Stimulated activated CD4-positive, alpha-beta T cell treated with anti-CD3 and anti-CD28 coated beads, Interleukin-15, amount 100 ng/mL, for 24 hours (primary cell): ENCODE data around the gene RBM33.

Experiments
- DNase-seq: peaks from one replicate; pipeline ENCODE4 v3.0.0-alpha.2; 2020

RBM33 gene

DNA sequence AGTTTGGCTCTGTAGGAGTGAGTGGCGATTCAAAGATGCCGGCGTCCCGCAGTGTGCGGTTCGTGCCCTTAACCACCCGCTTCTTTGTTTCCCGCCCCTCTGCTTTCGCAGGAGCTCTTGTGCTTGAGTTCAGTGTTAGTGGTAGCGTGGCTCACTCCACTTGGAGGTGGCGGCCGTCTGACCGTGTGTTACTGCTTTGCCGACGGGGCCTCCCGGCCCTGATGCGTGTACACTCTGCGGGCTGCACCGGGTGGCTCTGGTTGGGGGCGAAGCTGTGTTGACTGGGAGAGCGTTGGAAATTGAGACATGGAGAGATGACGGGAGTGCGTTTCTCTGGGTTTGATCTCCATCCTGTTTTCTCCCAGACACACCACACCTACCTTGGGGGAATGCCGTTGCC is 136.4 kb downstream of the RBM33 start:
- DNase-seq: no peak

DNA sequence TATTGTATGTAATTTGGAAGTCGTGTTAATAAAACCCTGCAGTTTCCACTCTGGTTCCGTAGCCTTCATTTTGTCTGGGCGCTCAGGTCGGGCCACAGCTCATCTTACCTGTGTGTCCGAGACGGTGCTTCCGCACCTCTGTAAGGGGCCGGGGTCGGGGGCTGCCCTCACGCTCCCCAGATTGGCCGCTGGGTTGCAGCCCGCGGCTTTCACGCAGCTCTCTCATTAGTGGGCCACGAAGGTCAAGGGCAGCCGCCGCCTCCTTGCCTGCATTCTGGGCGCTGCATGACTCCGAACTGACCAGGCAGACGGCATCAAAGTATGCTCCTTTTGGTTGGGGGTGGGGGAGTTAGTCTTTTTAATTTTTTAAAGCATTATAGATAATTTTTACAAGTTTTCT is 137.0 kb downstream of the RBM33 start:
- DNase-seq: no peak

DNA sequence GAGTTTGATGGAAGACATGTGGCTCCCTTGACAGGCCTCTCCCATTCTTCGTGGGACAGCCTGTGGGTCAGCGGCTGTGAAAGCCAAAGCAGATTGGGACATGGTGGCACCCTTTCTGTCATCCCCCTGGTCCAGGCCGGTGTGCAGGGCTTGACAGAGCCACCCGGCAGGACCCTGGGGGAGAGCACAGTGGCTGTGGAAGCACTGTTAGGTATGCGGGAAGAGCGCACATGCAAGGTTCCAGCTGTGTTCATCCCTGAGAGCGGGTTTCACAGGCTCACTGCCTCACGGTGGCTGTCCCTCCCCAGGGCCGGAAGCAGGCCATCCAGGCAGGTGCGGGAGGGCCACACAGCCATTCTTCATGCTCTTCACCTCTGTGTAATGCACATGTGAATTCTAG is 138.0 kb downstream of the RBM33 start:
- DNase-seq: no peak

DNA sequence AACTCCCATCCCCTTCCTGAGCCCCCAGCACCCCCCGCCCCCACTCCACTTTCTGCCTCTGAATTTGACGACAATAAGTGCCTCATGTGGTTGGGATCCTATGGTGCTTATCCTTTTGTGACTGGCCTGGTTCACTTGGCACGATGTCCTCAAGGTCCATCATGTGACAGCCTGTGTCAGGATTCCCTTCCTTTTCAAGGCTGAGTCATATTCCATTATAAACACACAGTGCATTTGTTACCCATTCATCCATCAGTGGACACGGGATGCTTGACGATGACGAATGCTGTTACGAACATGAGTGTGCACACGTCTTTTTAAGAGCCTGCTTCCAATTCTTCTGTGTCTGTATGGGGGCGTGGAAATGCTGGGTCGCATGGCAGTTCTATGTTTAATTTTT is 141.1 kb downstream of the RBM33 start:
- DNase-seq: no peak

DNA sequence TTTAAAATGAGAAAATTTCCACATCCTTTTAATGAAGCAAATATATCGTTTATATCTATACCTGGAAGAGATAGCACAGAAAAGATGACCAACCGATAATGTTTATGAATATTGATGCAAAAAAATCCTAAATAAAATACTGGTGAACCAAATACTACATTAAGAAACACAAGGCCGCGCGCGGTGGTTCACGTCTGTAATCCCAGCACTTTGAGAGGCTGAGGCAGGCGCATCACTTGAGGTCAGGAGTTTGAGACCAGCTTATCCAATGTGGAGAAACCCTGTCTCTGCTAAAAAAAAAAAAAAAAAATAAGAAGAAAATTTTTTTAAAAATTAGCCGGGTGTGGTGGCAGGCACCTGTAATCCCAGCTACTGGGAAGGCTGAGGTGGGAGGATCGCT is 142.0 kb downstream of the RBM33 start:
- DNase-seq: no peak

DNA sequence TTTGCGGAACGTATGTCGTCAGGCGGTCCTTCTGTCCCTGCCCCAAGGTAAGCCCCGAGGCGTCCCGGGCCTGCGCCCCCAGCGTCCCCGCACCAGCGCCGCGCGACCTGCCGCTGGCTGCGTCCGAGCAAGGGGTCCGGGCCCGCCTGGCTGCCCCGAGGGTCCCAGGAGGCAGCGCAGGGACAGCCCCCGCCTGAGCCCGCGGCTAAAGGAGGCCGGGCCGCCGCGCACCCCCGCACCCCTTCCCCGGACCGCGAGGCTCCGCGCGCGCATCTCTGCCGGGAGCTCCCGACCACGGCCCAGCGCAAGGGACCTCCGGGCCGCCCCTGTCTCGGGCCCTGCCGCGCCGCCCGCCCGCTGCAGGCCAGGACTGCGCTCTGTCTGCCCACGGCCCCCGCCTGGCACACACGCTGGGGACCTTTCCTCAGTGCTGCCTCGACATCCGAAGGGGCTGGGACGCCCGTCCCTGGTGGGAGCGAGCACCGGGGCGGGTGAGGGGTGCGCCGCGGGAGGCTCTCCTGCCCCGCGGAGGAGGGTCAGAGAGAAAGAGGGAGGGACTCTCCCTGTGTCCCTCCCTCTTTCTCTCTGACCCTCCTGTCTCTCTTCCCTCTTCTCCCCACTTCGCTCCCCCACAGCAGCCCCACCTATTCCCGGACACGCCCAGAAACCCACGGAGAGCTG is 142.8 kb downstream of the RBM33 start:
- DNase-seq: no peak

DNA sequence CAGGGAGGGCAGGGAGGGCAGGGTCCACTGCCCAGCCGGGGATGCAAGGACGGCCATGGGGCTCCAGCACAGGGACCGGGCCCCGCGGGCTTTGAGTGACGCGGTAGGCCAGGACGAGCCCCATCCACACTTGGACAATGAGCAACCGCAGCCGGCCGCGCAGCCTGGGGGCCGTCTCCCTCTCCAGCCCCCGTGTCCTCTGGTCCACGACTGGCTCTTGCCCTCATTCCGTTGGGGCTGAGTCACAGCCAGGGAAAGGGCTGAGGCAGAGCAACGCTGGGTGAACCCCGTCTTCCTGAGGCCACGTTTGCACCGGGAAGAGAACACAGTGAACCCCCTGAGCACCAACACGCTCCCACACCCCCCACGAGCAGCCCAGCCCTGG is 144.1 kb downstream of the RBM33 start:
- DNase-seq: no peak

DNA sequence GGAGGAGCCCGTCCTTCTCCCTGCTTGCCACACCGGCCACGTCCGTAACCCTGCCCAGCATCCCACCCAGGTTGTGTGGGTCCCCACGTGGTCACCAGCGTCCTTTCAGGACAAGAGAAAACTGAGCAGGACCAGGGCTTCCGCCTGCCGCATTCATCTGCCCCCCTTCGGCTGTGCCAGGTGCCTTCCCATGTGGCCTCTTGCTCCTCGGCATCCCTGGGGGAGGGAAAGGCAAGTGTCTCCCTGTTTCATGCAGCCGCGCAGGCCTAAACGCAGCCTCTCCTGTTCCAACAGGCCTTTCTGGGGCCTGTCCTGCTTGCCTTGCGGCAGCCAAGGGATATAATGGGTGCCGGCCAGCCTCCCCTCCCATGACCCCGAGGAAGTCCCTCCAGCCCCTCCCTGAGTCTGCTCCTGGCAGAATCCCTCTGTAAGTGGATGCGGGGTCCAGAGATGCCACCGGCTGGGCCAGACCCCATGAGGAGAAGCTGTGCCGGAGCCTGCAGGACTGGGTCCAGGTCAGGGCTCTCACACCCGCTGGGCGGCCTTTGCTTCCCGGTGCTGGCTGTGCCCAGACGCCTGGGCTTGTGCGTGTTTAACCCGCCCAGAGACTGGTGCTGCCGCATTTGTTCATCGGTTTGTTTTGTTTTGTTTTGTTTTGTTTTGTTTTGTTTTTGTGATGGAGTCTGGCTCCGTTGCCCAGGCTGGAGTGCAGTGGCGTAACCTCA is 144.7 kb downstream of the RBM33 start:
- DNase-seq: no peak

DNA sequence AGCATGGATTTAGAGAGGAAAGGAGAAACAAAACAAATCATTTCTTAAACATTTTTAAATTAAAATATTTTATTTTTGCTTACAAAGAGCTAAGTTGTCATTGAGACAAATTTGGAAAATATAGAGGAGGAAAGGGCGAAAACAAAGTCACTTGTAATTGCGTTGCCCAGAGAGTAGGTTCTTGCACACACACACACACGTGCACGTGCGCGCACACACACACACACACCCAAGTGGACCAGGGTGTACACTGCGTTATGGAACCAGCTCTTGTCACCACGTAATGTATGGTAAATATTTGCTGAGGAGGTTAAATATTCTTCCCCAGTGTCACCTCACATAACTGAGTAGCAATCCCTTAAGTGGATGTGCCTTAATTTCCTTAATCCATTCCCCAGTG is 146.2 kb downstream of the RBM33 start:
- DNase-seq: no peak

DNA sequence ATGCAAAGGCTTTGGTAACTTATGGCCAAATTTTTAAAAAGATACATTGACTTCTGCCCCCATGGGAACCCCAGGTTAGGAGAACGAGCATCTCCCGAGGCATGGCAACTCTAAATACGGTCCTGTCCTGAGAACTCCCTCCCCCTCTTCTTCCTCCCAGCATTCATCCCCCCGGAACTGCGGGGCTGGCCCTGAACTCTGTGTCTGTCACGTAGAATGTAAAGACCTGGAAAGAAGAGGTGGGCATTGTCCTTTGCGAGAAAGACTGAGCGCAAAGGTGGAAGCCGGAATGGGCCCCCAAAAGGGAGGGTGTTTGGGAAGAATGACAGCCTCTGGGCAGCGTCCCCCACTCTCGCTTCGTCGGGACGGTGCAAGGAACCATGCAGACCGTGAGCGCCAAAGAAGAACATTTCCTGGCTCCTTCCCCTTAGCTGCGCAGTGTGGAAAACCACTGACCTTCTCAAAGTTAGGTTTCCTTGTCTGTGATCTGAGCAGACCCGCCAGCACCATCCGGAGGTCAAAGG is 146.8 kb downstream of the RBM33 start:
- DNase-seq: no peak

DNA sequence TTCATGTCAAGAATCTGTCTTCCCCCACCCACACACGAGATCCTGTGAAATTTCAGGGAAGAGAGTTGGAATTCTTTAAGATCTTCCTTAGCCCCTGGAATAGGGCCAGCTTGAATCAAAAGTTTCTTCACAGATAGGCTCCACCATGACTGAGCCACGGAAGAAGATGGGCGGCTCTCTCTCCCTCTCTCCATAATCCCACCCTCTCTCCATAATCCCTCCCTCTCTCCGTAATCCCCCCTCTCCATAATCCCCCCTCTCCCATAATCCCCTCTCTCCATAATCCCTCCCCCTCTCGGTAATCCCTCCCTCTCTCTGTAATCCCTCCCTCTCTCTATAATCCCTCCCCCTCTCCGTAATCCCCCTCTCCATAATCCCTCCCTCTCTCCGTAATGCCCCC is 147.4 kb downstream of the RBM33 start:
- DNase-seq: no peak

DNA sequence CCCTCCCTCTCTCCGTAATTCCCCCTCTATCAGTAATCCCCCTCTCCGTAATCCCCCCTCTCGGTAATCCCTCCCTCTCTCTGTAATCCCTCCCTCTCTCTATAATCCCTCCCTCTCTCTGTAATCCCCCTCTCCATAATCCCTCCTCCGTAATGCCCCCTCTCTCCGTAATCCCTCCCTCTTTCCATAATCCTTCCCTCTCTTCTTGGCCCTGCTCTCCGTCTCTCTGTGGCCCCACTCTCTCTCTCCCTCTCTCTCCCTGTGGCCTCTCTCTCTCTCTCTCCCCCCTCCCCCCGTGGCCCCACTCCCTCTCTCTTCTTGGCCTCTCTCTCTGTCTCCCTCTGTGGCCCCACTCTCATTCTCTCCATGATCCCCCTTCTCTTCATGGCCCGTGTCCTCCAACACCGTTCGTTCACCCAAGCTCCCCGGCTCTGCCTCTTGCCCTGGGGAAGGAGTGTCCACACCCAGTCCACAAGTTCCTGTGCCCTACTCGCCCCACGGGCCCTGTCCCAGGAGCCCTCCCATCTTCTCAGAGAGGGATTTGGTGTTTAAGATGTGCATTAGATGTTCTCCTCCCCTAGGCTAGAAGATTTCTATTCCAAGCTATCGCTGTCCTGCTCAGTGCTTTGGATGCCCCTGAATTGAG is 148.0 kb downstream of the RBM33 start:
- no peak for DNase-seq

DNA sequence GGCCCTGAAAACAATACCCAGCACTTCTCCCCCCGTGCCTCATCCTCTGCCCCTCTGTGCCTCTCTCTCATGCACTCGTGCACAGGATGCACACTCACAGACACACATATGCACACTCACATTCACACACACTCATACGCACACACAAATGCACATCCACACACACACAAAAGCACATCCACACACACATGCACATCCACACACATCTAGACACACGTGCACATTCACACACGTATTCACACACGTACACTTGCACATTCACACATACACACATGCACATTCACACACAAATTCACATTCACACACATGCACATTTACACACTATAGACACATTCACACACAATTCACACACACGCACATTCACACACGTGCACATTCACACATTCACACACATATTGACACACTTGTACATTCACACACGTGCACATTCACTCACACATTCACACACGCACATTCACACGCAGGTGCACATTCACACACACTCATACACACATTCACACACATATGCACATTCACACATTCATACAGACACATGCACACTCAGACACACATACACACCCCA is 148.6 kb downstream of the RBM33 start:
- no peak for DNase-seq

DNA sequence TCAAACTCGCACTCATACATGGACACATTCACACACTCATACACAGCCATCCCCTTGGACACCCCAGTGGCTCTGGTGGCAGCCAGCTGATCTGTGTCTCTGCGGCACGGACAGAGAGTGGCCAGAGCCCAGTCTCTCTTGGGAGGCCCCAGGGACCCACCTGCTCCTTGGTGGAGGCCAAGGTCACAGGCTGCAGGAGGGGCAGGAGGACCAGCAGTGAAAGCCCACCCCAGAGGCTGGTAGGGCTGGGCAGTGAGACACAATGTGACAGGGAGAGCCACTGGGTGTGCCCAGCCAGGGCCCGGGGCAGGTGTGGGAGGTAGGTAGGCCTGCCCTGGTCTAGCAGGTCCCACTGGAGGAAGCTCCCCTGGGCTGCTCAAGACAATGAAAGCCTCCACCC is 149.3 kb downstream of the RBM33 start:
- no peak for DNase-seq

DNA sequence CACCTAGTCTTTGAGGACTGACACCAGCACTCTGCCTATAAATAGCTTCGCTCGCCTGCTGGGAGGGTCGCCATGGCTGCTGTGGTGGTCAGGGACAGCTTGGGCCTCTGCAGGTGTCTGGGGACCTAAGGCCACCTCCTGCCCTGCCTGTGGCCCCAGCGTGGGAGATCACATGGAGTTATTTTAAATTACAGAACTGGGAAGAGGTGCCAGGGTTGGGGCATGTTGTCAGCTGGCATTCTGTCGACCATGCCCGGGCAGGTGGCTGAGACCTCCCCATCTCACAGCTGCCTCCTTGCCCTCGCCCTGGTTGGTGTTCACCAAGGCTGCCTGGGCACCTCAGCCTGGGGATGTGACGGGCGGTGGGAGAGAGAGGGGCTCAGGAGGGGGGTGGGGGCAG is 149.7 kb downstream of the RBM33 start:
- DNase-seq: no peak

DNA sequence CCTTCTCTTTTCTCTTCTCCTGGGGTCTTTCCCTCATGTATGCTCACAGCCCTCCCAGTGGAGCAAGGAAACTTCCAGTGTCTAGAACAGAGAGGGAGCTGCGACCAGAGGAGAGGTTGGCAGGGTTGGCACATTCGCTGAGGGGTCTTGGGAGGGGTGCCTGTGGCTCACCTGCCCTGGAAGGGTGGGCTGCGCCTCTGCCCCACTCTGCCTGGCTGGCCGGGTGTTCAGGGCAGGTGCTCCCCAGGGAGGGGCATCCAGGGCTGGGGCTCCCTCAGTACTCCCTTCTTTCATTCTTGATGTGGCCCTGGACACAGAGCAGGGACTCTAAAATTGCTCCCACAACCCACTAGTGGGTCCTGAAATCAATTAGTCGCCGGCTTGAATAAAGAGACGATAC is 150.9 kb downstream of the RBM33 start:
- no peak for DNase-seq

DNA sequence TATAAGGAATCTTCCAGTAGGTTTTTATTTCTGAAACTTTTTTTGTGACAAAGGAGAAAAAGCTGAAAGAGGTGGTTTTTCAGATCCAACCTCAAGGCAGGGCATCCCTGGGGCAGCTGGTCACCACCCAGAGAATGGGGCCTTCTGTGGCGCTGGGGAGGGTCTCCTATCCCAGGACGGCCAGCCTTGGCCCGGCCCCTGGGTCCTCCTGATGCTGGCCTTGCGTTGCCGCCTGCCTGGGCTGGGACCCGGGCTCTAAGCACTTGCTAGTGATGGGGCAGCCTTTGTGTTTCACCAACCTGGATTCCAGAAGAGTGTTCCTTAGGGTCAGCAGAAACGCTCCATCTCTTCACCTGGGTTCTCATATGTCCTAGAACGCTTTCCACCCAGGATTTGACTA is 151.5 kb downstream of the RBM33 start:
- DNase-seq: no peak

DNA sequence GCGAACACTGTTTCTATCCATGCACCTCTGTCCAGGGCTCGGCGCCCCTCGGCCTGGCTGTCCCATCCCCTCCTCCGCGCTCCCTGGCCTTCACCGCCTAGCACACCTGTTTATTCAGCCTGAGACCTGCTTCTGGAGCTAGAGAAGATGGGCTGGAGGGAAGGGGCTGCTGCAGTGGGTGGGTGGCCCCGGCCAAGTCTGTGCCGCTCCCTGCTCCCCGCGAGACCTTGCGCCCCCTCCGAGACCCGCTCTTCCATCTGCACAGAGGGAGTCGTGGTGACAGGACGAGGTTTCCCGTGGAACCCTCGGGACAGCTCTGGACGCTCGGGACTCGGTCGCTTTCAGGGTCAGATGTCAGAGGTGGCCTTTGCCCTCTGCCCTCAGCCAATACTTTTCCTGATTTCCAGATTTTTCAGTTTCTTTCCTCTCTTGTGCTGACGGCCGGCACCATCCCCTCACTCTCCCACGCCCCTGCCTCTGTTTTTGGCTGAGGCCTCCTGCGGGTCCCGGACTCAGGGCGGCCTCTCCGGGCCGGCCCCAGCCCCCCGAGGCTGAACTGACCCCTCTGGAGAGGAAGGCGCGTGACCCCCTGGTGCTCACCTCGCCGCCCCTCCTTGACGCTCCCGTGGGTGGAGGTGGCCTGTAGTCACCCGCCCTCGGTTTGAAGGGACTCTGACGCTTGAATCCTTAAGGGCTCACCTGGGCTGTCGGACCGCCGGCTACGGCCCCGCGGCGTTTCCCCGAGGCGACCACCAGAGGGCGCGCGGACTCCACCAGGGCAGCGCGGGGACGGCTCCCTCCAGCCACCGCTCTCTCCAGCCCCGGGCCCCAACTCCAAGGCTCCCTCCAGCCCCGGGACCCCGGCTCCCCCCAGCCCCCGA is 152.2 kb downstream of the RBM33 start:
- peak; percentile 78 for DNase-seq

DNA sequence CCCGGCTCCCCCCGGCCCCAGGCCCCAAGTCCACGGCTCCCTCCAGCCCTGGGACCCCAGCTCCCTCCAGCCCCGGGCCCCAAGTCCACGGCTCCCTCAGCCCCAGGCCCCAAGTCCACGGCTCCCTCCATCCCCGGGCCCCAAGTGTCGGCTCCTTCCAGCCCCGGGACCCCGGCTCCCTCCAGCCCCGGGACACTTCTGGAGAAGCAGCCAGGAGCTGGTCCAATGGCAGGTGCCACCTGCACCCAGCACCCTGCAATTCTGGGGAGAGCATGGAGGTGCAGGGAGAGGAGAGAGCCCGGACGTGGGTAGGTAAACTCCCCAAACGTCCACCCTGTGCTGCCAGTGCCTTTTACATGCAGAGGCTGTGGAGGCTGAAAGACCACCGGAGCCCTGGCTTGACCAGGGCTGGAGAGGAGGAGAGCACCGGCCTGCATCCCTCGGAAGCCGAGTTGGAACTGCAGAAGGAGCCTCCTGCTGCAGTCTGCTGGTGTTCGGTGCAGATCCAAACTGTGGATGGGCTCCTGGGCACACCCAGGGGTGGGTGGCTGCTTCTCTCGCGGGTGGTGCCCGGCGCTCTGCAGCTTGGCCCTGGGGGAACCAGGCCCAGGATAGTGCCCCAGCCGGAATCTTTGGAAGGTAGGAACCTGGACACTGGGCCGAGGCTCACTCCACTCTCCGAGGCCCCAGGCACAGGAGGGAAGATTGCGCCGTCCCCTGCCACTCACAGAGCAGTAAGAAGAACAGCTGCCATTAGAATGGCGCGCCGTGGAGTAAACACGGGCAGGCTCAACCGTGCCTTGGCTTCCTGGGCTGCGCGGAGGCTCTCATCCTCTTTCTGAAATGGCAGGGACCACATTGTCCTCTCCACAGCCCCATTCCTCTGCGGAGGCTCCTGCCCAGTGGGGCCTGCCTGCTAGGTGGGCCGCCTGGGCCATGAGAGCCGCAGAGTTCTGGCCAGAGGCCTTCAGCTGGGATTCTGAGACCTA is 153.1 kb downstream of the RBM33 start:
- no peak for DNase-seq

DNA sequence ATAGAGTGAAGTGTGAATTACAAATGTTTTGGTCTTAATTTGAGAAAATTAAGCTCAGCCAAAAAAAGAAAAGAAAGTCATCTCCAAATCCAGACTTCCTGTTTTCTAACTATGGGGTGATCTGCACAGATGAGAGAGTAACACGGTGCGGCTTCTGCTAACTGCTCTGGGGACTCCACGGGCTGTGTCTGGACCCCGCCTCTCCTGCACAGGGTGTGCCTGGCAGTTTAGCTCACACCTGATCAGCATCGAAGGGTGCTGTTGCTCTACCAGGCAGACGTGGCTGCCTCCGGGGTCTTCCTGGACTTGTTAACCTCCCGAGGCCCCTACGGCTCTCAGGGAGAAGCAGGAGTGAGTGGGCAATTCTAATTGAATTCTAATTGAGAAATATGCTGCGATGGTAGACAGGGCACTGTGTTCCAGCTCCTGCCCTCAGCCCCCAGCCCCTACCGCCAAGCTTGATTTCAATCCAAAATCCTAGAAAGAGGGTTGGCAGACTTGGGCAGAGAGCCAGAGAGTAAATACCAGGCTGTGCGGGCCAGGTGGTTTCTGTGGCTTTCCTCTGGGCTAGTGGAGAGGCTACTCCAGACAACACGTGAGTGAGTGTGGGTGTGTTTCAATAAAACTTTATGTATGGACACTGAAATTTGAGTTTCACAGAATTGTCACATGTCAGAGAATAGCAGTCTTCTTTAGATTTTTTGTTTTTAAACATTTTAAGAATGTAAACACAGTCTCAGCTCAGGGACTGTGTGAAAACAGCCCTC is 154.4 kb downstream of the RBM33 start:
- DNase-seq: no peak

DNA sequence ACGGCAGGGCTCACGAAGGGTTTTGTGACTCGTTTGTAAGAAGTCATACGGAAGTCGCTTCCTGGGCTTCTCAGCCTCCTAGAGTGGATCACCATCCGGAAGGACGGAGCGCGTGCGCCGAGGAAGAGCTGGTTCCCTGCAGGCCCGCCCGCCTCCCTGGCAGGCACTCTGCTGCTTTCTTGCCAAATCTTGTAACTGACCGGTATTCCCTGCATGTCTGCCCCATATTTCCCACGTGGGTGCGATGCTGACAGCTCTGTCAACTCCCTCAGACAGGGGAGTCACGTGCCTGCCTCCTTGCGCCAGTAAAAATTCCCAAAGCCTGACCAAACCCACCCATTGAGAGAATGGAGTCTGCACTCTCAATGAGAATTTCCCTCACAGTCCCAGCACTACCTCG is 155.1 kb downstream of the RBM33 start:
- DNase-seq: no peak
